GM18507 (cell line): ENCODE results near the gene HRH2.
"Not testable (repeated sequence)": the region's sequence is repeated elsewhere in the genome, so short reads cannot be mapped to it uniquely, and the experiment has no call there.

Source experiments
- DNase-seq: peaks from one replicate; pipeline ENCODE4 v3.0.0; 2011; ENCODE audit warnings: low read depth; ENCODE audit not compliant: insufficient read length; ENCODE audit errors: extremely low spot score
- FAIRE-seq: peaks from 2 replicates; lab custom pipeline; 2011; peaks lifted over from hg19 to GRCh38; lab: Jason Lieb, UNC

The HRH2 gene

DNA sequence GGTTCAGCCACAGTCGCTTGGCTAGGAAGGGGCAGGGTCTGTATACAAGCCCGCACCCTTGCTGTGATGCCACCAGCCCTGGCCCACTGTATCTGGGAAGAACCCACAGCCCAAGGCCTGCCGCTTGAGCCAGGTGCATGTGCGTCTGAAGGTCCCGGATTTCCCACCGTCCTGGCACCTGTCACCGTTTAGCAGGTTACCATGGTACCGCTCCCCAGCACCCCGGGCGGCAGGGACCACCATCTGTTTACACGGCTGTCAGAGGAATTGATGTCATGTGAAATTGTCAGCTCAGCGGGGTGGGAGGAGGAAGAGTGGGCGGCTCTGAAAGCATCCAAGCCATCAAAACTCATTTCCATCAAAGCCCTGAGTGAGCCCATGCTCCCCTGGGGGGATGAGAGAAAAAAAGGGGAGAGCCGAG is 92.7 kb downstream of the HRH2 start:
- no peak for DNase-seq
- no peak for FAIRE-seq

- no peak for DNase-seq
Measured at GRCh38 chr5:175751369-175751768, 93.5 kb downstream of the HRH2 start.

GRCh38 chr5:175752826-175753535 is 95.1 kb downstream of the HRH2 start:
- FAIRE-seq (no peak), DNase-seq (no peak)

More at GRCh38 chr5:175751369-175751768, 93.5 kb downstream of the HRH2 start:
- no peak for FAIRE-seq

DNA sequence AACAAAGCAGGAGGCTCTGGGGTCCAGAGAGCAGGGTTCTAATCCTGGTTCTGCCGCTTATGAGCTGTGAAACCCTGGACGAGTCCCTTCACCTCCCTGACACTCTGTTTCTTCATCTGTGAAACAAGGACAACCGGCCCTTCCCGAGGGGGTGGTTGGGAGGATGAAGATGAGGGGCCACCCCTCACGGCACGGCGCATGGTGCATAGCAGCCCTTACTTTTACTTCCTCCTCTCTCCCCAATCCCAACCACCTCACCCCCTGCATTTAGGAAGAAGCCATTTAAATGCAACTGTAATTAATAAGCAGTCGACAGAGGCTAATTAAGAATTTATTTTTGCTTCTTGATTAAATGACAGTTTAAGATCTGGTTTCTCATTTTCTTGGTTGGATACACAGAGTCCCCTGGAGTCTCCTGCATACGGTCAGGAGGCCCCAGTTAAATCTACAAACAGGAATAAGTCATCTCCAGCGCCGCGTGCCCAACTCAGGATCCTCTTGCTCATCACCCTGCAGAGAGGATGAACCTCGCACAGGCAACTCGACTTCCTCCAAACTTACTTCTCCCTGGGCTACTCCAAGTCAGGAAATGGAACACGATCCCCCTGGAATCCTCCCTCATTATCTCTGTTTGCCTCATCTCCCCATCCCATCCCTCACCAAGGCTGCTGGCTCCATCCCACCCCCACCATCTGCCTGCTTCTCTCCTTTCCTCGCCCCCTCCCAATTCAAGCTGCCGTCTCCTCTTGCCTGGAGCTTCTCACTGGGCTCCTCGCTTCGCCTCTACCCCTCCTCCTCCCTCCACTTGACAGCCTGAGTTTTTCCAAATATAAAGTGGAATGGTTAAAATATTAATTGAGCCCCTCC is 95.9 kb downstream of the HRH2 start:
- FAIRE-seq (no peak), DNase-seq (no peak)

GRCh38 chr5:175759991-175760390 is 102.1 kb downstream of the HRH2 start:
- not testable (repeated sequence) for FAIRE-seq, DNase-seq
